Measurements from ENCODE around the gene N4BP2. TPM values are rescaled to one million over a fixed set of nuclear protein-coding genes. Genes with fewer than 3 reads are reported as not detected.

Gene N4BP2
- total and polyA plus RNA-seq, 2 of the 8 experiments (the other 6 are each of a cell fraction or from before 2014, with no cell fraction given), result 4.4 to 44.7 TPM

GRCh38 chr4:40160258-40160657 lies 103.6 kb downstream of the N4BP2 start:
- Histone ChIP-seq H3K14ac (ENCODE audit: insufficient read length) (no peak overlapping the region), H3K23ac (ENCODE audit: insufficient read length) (no peak overlapping the region), H3K4me3 (ENCODE audit: extremely low read depth in 1 of 4, insufficient read depth in 2 of 4, low read depth in 3 of 4, low read length in 4 of 4) (no peak overlapping the region), H2BK5ac (ENCODE audit: low read depth, low read length) (0 out of 2 replicates have a peak overlapping the region, but pooled peaks have one; percentile 45), H3K79me2 (ENCODE audit: control insufficient read depth in 1 of 2, insufficient read depth in 2 of 2, low read length in 2 of 2) (no peaks in the 10 kb centered on the region), H4K91ac (replicated peaks; ENCODE audit: insufficient read length, low read length) (no peak overlapping the region), H3K4me2 (ENCODE audit: insufficient read depth in 1 of 2, low read depth in 2 of 2, low read length in 2 of 2) (no peak overlapping the region), H3K9ac (replicated peaks in 1 of 4; ENCODE audit: extremely low read depth in 1 of 4, low read depth in 3 of 4, low read length in 3 of 4) (no peak overlapping the region), H3K9me3 (ENCODE audit: insufficient read depth in 2 of 2, low read depth in 1 of 2, low read length in 1 of 2) (no peaks in the 10 kb centered on the region), H2BK20ac (ENCODE audit: low read length) (no peak overlapping the region), H2BK12ac (ENCODE audit: low read depth, low read length) (no peak overlapping the region), H3K79me1 (ENCODE audit: low read depth, low read length) (no peaks in the 10 kb centered on the region), H3K27me3 (replicated peaks in 1 of 4; ENCODE audit: control insufficient read depth in 3 of 4, extremely low read depth in 1 of 4, insufficient read depth in 3 of 4, low read length in 3 of 4) (no peaks in the 10 kb centered on the region), H2AK5ac (ENCODE audit: low read depth, low read length) (no peak overlapping the region), H2AFZ (ENCODE audit: low read length) (no peak overlapping the region), H3K4me1 (replicated peaks in 1 of 4; ENCODE audit: control insufficient read depth in 3 of 4, insufficient read depth in 4 of 4, low read length in 3 of 4) (peaks cover 0 to 4% (median 0%) of the 10 kb centered on the region in 4 experiments; a peak in 1 of 7 replicates), H4K5ac (ENCODE audit: insufficient read length, low read depth, low read length) (no peak overlapping the region), H3K56ac (replicated peaks; ENCODE audit: insufficient read length, low read depth, low read length) (no peak overlapping the region), H2BK15ac (ENCODE audit: low read length) (no peak overlapping the region), H2BK120ac (replicated peaks; ENCODE audit: low read depth, low read length) (no peak overlapping the region), H4K20me1 (replicated peaks in 1 of 2; ENCODE audit: control insufficient read depth in 1 of 2, insufficient read depth in 2 of 2, low read length in 2 of 2) (no peaks in the 10 kb centered on the region), H3K18ac (ENCODE audit: extremely low read depth, low read length) (no peak overlapping the region), H4K8ac (ENCODE audit: extremely low read depth, insufficient read depth, low read length) (no peak overlapping the region), H3K4ac (replicated peaks; ENCODE audit: insufficient read length, low read depth, low read length) (no peak overlapping the region), H3K36me3 (ENCODE audit: control insufficient read depth in 2 of 4, insufficient read depth in 4 of 4, low read length in 3 of 4) (no peaks in the 10 kb centered on the region; a peak in 1 of 8 replicates), H3K27ac (ENCODE audit: low read depth, low read length) (no peak overlapping the region), H3K23me2 (ENCODE audit: low read depth, low read length) (no peaks in the 10 kb centered on the region; the same call in 1 of the 2 replicates)
- ChIA-PET CTCF (ENCODE audit: partially characterized antibody) (interaction anchor here (1.2 to 1.8 kb wide), 2 partner anchors 11 to 24 kb away, joined by 4 to 5 read pairs; no protein-coding TSS in a partner anchor), POLR2A (ENCODE audit: partially characterized antibody) (no interaction called here)
- 84% methylated on average over 9 of the region's 9 CpGs; no CpG with 5 or more reads in 1 of the 2 experiments for WGBS, 2 experiments (ENCODE audit: extremely low coverage in 1 of 2, insufficient coverage in 1 of 2, insufficient read length in 1 of 2, insufficient replicate concordance in 2 of 2, low coverage in 1 of 2, low lambda C conversion rate in 2 of 2, missing lambda C conversion rate in 1 of 2)
- DNase-seq (ENCODE audit: low read depth in 1 of 2, low spot score in 2 of 2) (no peak), FAIRE-seq (no peak)
- TF ChIP-seq ASH2L (IDR thresholded peaks at IDR 0.05; ENCODE audit: low read length), result no peak
